Stimulated activated naive B cell treated with anti-CD40 and anti-IgM and Interleukin-4, amounts not matched to agents 10 μg/mL and 1 μg/mL and 100 μg/mL, for 72 hours (primary cell): ENCODE measurements around the gene DUSP3.
A peak's percentile ranks its signal among the peaks of the same experiment; 100 is the strongest.

Experiments
- ATAC-seq, 2 donors: fragments of 150-1000 bp; cut with Tn5 transposase; replicated peaks; 2 replicates each; pipeline ENCODE4 v1.10.0; 2021; ENCODE audit warnings: moderate library complexity in 1 of 2
- DNase-seq: peaks from one replicate; pipeline ENCODE4 v3.0.0; 2021
- H3K27ac Mint-ChIP-seq: one replicate; pipeline ENCODE4 v1.8.0; 2022; ENCODE audit warnings: mild to moderate bottlenecking, mixed read lengths
- H3K27me3 Mint-ChIP-seq, 2 donors: one replicate each; pipeline ENCODE4 v1.8.0; 2022; ENCODE audit warnings: mixed read lengths in 2 of 2
- H3K36me3 Mint-ChIP-seq, 2 donors: one replicate each; pipeline ENCODE4 v1.8.0; 2022; ENCODE audit warnings: mixed read lengths in 2 of 2, mild to moderate bottlenecking in 1 of 2
- H3K4me1 Mint-ChIP-seq, 2 donors: one replicate each; pipeline ENCODE4 v1.8.0; 2022; ENCODE audit warnings: mixed read lengths in 2 of 2, mild to moderate bottlenecking in 1 of 2
- H3K4me3 Mint-ChIP-seq, 2 donors: one replicate each; pipeline ENCODE4 v1.8.0; 2022; ENCODE audit warnings: mild to moderate bottlenecking in 2 of 2, mixed read lengths in 2 of 2, moderate library complexity in 1 of 2
- H3K9me3 Mint-ChIP-seq, 2 donors: one replicate each; pipeline ENCODE4 v1.8.0; 2022; ENCODE audit warnings: mixed read lengths in 2 of 2, mild to moderate bottlenecking in 1 of 2

The DUSP3 gene

DNA sequence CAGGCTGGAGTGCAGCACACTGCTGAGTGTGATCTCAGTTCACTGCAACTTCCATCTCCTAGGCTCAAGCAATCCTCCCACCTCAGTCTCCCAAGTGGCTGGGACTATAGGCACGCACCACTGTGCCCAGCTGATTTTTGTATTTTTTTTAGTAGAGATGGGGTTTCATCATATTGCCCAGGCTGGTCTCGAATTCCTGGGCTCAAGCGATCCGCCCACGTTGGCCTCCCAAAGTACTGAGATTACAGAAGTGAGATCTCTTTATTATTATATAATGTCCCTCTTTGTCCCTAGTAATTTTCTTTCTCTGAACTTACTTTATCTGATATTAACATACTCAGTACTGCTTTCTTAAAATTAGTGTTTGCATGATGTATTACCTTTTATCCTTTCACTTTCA is 9.8 kb upstream of the DUSP3 start:
- H3K9me3 Mint-ChIP-seq = no peaks in the 10 kb centered on the region
- no peaks in the 10 kb centered on the region for H3K4me1 Mint-ChIP-seq
- ATAC-seq (no peak), DNase-seq (no peak)
- H3K27ac Mint-ChIP-seq = no peak overlapping the region
- peaks cover 23 to 47% of the 10 kb centered on the region in 2 donors for H3K27me3 Mint-ChIP-seq
- no peak overlapping the region for H3K4me3 Mint-ChIP-seq
- H3K36me3 Mint-ChIP-seq = no peaks in the 10 kb centered on the region

DNA sequence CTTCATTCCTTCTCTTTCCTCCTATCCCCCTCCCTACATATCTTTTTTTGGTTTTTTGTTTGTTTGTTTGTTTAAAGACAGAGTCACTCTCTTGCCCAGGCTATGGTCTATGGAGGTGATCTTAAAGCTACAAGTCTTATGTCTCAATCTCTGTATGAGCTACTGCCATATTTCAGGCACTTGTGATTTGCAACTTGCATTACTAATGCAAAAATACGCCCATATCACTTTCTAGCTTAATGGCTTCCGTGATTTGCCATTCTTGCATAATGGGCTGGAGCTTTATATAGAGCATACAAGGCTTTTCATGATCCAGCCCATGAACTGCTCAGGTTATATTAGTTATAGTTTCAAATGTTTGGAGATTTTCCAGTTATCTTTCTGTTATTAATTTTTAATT is 9.0 kb upstream of the DUSP3 start:
- no peak for ATAC-seq
- Mint-ChIP-seq H3K36me3 (no peaks in the 10 kb centered on the region), H3K27ac (no peak overlapping the region), H3K4me3 (no peak overlapping the region), H3K9me3 (no peaks in the 10 kb centered on the region), H3K27me3 (peaks cover 26 to 52% of the 10 kb centered on the region in 2 donors), H3K4me1 (no peaks in the 10 kb centered on the region)
- DNase-seq = no peak

DNA sequence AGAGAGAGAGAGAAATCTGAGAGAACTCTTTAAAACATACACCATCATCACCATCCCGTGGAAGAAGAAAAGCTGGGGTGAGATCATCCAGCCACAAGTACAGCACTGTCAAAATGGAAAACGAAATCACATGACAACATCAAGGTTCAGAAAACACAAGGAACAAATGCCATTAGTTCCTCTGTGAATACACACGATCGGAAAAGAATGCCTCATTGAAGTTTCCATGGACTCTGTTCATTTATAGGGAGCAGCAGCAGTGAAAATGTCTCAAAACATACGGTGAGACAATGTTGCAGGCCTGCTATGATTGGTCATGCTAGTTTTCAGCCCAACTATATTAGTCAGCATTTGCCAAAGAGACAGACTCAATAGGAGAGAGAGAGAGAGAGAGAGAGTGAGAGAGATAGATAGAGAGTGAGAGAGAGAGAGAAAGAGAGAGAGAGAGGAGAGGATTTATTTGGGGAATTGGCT is 5.9 kb upstream of the DUSP3 start:
- H3K27me3 Mint-ChIP-seq = peaks cover 27 to 60% of the 10 kb centered on the region in 2 donors
- no peaks in the 10 kb centered on the region for H3K9me3 Mint-ChIP-seq
- H3K4me1 Mint-ChIP-seq = no peaks in the 10 kb centered on the region
- no peak for ATAC-seq
- H3K4me3 Mint-ChIP-seq = no peak overlapping the region
- H3K36me3 Mint-ChIP-seq = no peaks in the 10 kb centered on the region
- no peak for DNase-seq
- no peak overlapping the region for H3K27ac Mint-ChIP-seq

DNA sequence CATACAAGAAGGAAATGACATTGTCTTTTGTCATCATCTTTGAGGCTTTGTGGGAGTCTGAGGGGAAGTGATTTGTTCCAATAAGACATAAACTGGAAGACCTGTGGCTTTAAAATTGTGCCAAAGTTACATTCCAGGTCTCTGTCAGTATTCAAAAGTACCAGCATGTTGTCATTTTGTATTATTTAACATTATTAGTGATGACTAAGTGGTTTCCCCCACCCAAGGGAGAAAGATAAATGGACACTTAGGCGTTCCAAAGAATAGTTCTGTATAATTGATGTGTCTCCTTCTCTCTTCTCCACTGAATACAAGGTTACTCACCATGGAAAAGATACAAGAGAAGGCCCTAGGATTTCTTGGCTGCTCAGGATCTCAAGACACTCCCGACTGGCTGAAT is 5.3 kb upstream of the DUSP3 start:
- Mint-ChIP-seq H3K4me3 (no peak overlapping the region), H3K4me1 (peaks cover 2 to 5% of the 10 kb centered on the region in 2 donors)

DNA sequence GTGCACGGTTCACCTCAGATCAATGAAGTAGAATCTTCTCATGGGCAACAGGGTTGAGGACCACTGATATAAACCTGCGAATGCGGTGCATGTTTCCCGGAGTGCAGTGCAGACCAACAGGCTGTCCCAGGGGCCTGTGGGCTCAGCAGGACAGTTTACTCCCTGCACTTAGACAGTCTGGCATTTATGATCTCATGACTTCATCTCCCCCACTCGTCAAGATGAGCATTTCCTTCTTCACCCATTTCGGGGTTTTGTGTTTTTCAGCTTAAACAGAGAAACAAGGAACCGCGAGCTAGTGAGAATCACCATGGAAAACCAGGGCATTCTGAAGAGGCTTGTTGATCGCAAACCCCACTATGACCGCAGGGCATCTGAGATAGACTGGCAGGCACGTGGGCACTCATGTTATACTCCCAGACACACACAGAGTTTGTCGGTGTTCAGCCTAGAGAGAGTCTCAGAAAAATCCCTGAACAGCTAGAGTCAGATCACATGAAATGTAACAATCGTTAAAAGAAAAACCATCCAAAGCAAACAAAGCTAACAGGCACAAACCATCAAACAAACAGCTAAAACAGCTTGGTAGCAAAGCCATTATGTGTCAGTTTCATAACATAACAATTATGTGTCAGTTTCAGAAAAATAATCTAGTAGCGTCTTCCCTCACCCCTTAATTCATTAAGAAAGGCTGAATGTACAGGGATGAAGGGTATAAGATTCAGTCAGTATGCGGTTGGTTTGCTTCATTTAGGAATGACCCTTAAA is 4.3 kb upstream of the DUSP3 start:
- peaks cover 2 to 6% of the 10 kb centered on the region in 2 donors for H3K4me1 Mint-ChIP-seq
- H3K36me3 Mint-ChIP-seq = no peaks in the 10 kb centered on the region
- DNase-seq (no peak), ATAC-seq (no peak)
- H3K4me3 Mint-ChIP-seq = no peak overlapping the region
- peaks cover 24 to 57% of the 10 kb centered on the region in 2 donors for H3K27me3 Mint-ChIP-seq
- no peaks in the 10 kb centered on the region for H3K9me3 Mint-ChIP-seq
- no peak overlapping the region for H3K27ac Mint-ChIP-seq

More for the DNA sequence above, 5.3 kb upstream of the DUSP3 start:
- DNase-seq (no peak), ATAC-seq (no peak)
- Mint-ChIP-seq H3K9me3 (no peaks in the 10 kb centered on the region), H3K36me3 (no peaks in the 10 kb centered on the region), H3K27me3 (peaks cover 24 to 61% of the 10 kb centered on the region in 2 donors), H3K27ac (no peak overlapping the region)

DNA sequence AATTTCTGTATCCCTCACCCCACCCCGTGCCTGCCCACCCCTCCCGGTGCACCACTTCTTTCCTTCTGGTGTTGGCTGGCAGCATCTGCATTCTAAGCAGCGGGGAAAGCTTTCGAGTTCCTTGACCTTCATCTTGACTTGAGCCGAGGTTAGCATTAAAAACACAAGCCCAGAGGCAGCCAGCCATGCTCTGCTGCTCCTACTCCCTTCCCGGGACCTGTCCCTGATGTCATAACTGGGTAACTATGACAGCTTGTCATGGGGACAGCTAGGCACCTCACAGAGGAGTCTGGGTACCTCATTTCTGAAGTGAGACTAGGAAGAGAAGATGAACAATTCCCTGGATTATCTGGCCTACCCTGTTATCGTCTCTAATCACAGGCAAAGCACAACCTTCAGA is 1.4 kb upstream of the DUSP3 start, which contains the start of gene CFAP97D1:
TSS of gene CFAP97D1 (plus strand) at position 301 of the 400 bp plus-strand sequence. CDS start at position 329, 28 bp downstream.
- ATAC-seq = no peak
- Mint-ChIP-seq H3K27ac (peak within 1 kb of the TSS; percentile 51), H3K36me3 (peaks cover 2 to 8% of the 10 kb centered on the region in 2 donors), H3K4me3 (peak within 1 kb of the TSS; percentile 76 to 90), H3K4me1 (peaks cover 4 to 16% of the 10 kb centered on the region in 2 donors), H3K27me3 (peaks cover 24 to 56% of the 10 kb centered on the region in 2 donors), H3K9me3 (no peaks in the 10 kb centered on the region)
- no peak for DNase-seq

DNA sequence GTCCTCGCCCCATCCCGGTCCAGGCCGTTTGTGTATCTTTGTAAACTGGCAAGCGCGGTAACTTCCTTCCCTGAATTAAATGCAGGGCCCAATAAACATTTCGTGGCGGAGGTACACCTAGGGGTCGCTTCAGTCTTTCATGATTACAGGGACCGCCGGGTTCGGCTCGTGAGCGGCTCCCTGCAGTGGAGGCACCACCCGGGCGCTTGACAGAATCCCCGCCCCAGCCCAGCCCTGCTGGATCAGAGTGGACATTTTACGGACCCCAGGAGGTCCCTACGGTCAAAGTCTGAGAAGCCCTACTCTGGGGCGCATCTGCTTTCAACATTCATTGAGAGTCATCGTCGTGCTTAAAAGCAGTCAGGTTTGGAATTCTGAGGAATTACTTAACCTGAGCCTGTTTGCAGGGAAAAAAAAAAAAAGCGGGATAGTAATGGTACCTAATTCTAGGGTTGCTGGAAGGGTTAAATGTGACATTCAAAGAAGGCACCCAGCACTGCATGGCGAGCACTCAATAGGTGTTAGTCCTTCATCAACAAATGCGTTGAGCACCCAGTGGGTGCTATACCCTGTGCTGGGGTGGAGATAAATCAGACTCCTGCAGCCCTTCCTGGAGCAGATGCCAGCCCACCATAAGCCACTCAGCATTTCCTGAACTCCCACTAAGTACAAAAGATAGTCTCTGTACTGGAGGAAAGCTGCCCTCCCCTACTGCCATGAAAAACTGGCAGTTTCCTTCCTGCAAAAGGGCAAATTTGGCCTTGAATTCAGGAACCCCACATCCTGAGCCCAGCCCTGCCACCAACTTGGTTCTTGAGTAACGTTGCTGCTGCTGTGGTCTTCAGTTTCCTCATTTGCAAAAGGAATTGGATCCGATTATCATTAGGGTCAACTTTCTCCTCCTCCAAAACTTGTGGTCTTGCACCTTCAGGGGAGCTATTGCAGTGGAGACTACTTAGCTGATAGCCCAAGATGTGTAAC is 658 bp upstream of the DUSP3 start:
- Mint-ChIP-seq H3K4me1 (peaks cover 6 to 21% of the 10 kb centered on the region in 2 donors), H3K4me3 (peak overlapping the region; percentile 76 to 90), H3K36me3 (peaks cover 5 to 14% of the 10 kb centered on the region in 2 donors), H3K27ac (peak overlapping the region; percentile 51), H3K9me3 (no peaks in the 10 kb centered on the region), H3K27me3 (peaks cover 18 to 49% of the 10 kb centered on the region in 2 donors)
- ATAC-seq = peak; percentile 33 to 57
- DNase-seq = no peak

DNA sequence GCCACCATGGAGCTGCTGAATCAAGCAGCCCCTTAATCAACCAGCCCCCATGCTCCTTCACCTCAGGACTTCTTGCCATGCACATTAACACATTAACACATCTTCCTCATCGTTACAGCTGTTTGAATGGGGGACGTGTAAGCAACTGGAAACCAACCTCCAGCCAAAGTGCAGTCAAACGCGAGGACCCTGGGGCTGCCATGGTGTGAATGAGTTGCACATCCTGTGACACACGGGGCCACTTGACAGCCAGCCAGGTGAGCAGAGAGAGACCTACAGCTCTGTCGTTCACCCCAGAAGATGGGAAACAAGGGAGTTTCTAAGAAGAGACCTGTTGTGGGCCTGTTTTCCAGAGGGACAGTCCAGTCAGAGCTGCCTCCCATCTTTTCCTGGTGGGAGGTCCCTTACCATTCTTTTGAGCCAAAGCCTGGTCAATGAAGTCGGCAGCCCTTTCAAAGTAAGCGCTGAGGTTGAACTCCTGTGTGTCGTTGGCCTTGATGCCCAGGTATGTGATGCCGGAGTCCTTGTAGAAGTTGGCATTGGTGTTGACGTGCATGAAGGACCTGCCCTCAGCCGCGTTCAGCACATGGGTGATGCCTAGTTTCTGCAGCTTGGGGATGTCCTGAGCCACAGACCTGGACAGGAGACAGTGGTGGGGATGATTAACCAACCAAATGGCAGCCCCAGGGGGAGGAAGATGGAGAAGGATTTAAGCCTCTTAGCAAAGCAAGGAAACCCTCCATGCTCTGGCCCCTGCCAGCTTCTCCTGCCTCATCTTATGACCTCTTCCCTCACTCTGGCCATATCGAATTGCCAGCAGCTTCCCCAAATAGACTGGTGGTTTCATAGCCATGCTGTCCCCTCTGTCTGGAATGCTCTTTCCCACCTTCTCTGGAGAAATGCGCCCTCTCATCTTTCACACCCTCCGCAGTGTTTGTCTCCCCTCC is 4.2 kb downstream of the DUSP3 start:
- DNase-seq (no peak), ATAC-seq (no peak)
- Mint-ChIP-seq H3K9me3 (peaks cover 0 to 2% of the 10 kb centered on the region in 2 donors), H3K4me1 (peaks cover 22 to 47% of the 10 kb centered on the region in 2 donors), H3K27ac (no peak overlapping the region), H3K4me3 (no peak overlapping the region), H3K27me3 (peaks cover 0 to under 1% of the 10 kb centered on the region in 2 donors), H3K36me3 (peaks cover 31 to 48% of the 10 kb centered on the region in 2 donors)

DNA sequence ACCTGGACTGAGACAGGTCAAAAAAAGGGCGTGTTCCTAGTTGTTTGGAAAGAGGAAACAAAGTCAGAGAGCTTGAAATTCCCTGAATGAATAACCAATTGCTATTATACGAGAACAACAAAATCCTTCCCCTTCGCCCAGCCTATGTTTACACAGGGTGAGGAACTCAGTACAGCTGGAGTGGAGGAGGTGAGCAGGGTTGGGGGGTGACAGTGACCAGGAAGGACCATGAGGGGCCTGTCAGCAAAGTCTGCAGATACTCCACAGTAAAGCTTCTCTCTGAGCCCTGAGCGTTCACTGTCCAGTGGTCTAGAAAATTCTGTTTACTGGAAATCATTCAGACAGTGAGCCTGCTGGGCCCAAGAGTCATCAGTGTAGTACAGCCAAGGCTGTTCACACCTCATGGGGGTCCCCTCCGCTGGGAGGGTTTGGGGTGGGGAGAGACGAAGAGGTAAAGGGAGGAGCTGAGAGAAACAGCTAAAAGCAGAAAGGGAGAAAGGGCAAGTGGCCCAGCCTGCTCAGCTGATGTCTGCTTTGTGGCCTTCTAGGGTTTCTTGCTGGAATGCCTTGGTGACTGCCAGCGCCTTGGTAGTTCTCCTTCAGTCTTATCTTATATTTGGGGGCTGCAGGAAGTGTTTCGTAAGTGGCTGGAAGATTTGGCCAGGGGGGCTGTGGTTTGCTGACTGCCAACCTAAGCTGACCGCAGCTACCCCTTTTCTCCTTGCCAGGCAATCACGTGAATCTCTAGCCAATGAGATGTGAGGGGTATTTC is 5.7 kb downstream of the DUSP3 start:
- DNase-seq (no peak), ATAC-seq (peak; percentile 35 to 62)
- H3K4me1 Mint-ChIP-seq = peaks cover 29 to 55% of the 10 kb centered on the region in 2 donors
- peaks cover 0 to 2% of the 10 kb centered on the region in 2 donors for H3K9me3 Mint-ChIP-seq
- no peaks in the 10 kb centered on the region for H3K27me3 Mint-ChIP-seq
- H3K4me3 Mint-ChIP-seq = peak overlapping the region; percentile 40 to 59
- H3K36me3 Mint-ChIP-seq = peaks cover 41 to 62% of the 10 kb centered on the region in 2 donors
- peak overlapping the region; percentile 92 for H3K27ac Mint-ChIP-seq

DNA sequence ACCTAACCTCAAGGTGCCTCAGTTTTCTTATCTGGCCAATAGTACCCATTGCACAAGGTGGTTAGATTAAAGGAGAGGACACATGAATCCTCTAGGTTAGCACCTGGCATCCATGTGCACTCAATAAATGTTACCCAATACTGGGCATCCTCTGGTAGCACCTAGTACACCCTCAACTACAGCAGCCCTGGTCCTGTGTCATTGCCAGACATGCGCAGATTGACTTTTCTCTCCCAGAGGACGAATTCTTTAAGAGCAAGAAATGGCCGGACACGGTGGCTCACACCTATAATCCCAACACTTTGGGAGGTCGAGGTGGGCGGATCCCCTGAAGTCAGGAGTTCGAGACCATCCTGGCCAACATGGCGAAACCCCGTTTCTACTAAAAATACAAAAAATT is 7.3 kb downstream of the DUSP3 start:
- Mint-ChIP-seq H3K27ac (no peak overlapping the region), H3K9me3 (peaks cover 0 to 2% of the 10 kb centered on the region in 2 donors), H3K36me3 (peaks cover 41 to 61% of the 10 kb centered on the region in 2 donors), H3K4me1 (peaks cover 32 to 56% of the 10 kb centered on the region in 2 donors), H3K4me3 (no peak overlapping the region), H3K27me3 (no peaks in the 10 kb centered on the region)
- DNase-seq = no peak
- ATAC-seq = no peak

DNA sequence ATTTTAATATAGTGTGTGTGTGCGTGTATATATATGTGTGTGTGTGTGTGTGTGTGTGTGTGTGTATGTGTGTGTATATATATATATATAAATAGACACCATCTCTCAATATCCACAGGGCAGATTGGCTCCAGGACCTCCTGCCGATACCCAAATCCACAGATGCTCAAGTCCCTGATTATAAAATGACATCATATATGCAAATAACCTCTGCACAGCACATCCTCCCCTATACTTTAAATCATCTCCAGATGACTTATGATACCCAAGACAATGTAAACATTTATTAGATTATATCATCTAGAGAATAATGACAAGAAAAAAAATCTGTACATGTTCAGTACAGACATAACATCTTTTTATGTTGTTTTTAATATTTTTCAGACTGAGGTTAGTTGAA is 7.8 kb downstream of the DUSP3 start:
- Mint-ChIP-seq H3K36me3 (peaks cover 39 to 57% of the 10 kb centered on the region in 2 donors), H3K27me3 (no peaks in the 10 kb centered on the region), H3K9me3 (peaks cover 0 to 2% of the 10 kb centered on the region in 2 donors), H3K27ac (no peak overlapping the region), H3K4me3 (no peak overlapping the region), H3K4me1 (peaks cover 29 to 56% of the 10 kb centered on the region in 2 donors)
- no peak for ATAC-seq
- DNase-seq = no peak

DNA sequence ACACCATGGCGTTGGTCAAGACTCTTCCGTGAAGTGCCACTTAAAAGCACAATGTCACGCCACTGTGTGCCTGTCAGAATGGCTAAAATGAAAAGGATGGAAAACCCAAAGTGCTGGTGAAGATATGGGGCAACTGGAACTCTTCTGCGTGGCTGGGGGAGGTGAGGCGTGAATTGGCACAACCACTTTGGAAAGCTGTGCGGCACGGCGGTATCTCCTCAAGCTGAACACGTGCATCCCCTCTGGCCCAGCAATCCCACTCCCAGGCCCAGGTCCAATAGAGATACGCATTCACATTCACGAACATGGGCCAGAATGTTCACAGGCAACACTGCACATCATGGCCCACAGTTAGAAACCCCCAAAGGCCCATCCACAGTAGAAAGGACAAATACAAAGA is 8.9 kb downstream of the DUSP3 start:
- H3K4me3 Mint-ChIP-seq = no peak overlapping the region

DNA sequence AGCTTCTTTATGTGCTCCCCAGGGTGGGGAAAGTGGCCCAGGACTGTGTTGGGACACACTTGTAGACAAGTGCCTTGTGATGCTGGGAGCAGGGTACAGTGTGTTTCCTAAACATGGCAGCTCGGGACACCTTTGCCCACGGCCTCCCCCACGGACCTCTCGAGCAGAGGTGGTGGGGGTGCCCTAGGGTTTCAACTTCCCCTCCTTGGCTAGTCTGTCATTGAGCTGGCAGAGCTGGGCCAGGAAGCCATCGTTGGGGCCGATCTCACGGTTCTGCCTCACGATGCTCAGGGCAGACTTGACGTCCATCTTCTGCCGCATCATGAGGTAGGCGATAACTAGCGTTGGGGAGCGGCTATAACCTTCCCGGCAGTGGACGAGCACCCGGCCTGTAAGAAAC is 9.4 kb downstream of the DUSP3 start:
- no peak overlapping the region for H3K4me3 Mint-ChIP-seq
- H3K4me1 Mint-ChIP-seq = peaks cover 28 to 49% of the 10 kb centered on the region in 2 donors

More for the DNA sequence above, 8.9 kb downstream of the DUSP3 start:
- Mint-ChIP-seq H3K27me3 (no peaks in the 10 kb centered on the region), H3K4me1 (peaks cover 28 to 52% of the 10 kb centered on the region in 2 donors), H3K9me3 (peaks cover 0 to 2% of the 10 kb centered on the region in 2 donors), H3K27ac (no peak overlapping the region), H3K36me3 (peaks cover 36 to 51% of the 10 kb centered on the region in 2 donors)
- DNase-seq = no peak
- ATAC-seq = no peak

More for the DNA sequence above, 9.4 kb downstream of the DUSP3 start:
- Mint-ChIP-seq H3K9me3 (peaks cover 0 to 2% of the 10 kb centered on the region in 2 donors), H3K36me3 (peaks cover 36 to 48% of the 10 kb centered on the region in 2 donors), H3K27me3 (no peaks in the 10 kb centered on the region), H3K27ac (no peak overlapping the region)
- DNase-seq = no peak
- ATAC-seq = no peak
